GM18519 (cell line): ENCODE data around the gene CREG2.

Experiments
- ATAC-seq: cut with Tn5 transposase; IDR thresholded peaks from one replicate; pipeline ENCODE4 v1.9.1; 2021; ENCODE audit warnings: mild to moderate bottlenecking, moderate library complexity; ENCODE audit not compliant: unreplicated experiment, low FRiP score

CREG2 gene, protein sequence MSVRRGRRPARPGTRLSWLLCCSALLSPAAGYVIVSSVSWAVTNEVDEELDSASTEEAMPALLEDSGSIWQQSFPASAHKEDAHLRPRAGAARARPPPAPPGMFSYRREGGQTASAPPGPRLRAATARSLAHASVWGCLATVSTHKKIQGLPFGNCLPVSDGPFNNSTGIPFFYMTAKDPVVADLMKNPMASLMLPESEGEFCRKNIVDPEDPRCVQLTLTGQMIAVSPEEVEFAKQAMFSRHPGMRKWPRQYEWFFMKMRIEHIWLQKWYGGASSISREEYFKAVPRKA

DNA sequence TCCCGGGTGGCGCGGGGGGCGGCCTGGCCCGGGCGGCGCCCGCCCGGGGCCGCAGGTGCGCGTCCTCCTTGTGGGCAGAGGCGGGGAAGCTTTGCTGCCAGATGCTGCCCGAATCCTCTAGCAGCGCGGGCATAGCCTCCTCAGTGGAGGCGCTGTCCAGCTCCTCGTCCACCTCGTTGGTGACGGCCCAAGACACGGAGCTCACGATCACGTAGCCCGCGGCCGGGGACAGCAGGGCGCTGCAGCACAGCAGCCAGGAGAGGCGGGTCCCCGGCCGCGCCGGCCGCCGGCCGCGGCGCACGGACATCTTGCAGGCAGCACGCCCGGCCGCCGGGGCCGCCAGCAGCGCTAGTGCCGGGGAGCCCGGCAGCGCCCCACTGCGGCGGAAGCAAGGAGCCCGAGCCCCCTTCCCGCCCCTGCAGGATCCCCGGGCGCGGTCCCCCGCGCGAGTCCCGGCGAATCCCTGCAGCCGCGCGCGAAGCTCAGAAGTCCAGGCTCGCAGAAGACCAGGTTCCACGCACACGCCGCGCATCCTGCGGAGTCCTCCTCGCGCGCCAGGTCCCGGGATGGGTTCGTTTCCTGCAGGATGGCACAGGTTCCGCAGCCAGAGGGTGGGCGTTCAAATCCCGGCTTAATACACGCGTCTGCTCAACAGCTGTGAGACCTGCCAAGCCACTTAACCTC is at the start of gene CREG2:
CREG2 (minus strand) TSS at position 353 of the 684 bp plus-strand sequence; CDS start at position 307, 46 bp downstream.
- ATAC-seq: no peak

DNA sequence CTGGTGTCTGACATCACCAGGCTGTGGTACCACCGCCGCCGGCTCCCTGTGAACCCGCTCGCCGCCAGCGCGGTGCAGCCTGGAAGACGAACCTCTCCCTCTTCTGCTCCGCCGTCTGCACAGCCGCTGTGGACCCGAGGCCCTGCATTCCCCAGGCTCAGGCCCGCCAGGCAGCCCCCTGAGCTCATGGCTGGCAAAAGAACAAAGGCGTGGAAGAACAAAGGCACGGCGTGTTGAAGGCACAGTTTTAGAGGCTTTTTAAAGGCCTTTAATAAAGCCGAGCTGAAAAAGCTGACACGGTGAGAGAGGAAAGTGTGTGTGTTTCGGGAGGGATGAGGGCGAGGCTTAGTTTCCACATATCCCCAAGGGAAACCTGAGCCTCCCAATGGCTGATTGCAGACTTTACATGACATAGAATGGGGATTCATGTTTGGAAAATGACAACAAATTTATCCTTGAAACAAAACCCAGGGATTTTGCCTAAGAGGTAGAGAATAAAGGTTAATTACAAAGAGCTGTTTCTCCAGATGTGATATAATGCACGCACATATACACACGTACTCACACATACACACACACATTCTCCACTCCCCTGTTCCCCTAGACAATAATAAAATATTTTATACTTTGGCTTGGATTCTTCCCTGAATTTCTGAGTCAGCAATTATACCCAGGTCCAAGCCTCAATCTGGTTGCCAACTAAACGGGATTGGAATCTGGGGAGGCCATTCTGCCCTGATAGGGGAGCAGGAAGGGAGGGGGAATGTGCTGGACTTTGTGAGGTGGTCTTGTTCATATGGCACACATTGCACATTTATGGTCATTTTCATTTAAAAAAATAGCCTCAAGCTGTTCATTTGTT is 47.9 kb upstream of the CREG2 start:
- ATAC-seq: no peak

DNA sequence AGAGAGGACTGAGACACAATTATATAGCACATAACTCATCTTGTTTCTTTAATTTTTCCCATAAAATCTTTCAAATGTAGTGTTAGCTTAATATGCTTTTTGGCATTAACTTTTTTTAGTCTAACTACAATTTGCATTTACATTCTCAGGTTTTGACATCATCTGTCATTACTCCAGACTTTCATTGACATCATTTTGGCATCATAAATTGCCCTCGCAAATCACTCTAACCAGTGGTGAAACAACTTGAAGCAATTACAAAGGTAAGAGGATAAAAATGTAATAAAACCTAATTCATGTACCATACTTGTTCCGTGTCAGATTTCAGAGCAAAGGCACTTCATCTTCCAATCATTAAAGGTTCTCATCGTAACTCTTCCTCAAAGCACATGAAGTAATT is 46.2 kb upstream of the CREG2 start:
- ATAC-seq: no peak

DNA sequence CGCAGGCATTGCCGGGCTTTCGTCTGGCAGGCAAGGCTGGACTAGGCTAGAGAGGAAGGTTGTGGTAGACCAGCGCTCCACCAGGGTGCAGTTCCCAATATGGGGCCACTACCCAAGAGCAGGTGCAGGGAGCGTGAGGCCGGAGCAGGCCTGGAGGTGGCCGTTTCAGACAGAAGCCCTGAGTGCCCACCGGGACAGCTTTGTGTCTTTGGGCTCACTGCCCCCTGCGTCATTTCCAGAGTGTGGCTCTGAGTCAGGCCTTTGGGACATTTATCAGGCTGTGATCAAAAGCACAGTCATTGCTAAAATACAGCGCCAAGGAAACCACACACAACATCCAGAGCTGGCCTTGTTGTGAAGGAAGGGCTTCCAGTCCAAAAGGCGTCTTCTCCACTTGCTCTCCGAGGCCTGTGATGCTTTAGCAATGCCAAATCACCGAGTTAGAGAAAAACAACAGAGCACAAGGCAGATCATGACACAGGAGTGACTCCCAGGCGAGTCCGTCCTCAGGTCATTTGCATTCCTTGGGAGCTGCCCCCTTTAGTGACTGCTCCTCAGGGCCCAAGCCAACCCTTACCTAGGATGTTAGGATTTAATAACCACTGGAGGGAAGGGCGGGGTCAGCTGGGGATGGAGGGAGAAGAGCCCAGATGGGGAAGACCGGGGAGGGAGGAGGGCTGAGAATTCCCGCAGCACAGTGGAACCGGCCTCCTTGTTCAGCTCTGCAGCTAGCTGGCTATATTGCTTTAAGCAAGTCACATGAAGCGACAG is 45.3 kb upstream of the CREG2 start:
- no peak for ATAC-seq

DNA sequence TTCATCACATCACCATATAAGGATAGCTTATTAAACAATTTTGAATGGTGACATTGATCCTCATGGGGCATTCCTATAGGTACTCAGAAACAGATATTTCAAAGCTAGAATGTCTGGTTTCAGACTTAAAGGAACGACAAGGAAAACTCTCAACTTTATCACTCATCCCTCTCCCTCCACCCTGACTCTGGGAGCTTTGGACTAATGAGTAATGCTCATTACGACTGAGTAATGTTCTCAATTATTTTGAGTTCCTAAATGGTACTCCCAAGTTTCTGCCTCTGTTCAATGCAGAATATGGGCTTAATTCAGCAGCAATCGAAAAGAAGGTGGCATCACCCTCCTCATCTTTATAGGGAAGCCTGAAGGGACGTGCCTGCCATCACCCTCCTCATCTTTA is 44.2 kb upstream of the CREG2 start:
- no peak for ATAC-seq

DNA sequence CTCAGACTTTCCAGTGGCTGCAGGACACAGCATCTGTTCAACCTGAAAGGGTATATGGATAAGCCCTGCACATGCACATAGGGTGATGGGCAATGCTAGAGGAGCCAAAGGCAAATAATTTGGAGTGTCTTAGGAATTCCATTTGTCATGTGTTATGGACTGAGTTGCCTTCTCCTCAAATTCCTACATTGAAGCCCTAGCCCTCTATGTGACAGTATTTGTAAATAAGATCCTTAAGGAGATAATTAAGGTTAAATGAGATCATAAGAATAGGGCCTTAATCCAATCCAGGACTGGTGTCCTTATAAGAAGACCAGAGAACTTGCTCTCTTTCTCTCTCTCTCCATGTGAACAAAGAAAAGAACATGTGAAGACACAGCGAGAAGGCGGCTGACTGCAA is 42.9 kb upstream of the CREG2 start:
- ATAC-seq: no peak

DNA sequence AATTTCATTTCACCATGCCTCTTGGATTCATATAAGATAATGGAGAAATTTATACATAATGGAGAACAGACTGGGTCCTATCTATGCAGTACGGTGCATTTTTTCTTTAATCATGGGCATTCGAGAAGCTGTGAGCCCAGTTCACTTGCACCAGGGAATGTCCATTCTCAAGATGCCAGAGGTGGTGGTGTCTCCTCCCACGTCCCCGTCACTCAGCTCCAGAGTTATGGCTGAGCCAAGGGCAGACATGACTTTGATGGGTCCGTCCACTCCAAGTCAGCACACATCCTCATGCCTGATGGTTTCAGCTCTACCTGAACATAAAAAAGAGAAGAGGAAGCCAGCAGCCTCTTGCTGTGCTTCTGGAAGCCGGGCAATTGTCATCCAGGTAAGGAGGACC is 42.1 kb upstream of the CREG2 start:
- no peak for ATAC-seq

DNA sequence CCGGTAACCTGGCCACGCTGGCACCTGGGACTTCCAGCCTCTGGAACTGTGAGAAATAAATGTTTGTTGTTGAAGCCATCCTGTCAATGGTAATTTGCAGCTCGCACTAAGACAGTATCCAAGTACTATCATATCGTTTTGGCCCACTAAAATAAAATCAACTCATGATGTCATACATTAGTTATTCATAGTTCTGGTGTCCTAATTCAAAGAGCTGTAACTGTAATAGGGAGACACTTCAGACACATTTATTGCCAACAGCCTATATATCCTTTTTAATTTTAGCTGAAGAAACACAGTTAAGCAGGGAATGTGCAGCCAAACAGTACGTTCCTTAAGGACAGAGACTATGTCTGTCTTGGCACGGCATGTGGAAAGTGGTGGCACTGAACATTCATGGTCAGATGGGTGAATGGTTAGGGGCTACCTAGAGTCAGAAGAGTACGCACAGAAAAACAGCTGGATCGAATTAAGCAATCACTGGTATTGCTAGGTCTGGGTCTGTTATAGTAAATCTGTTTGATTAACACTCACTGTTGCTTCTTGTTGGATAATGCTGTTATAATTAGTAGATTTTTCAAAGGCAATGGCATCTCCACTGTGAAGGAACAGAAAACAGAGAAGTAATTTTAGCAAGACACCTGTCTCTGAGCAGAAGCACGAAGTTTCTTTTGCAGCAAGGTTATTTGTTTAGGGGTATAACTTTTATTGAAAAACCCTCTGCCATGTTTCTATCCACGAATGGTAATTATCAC is 41.3 kb upstream of the CREG2 start:
- no peak for ATAC-seq

DNA sequence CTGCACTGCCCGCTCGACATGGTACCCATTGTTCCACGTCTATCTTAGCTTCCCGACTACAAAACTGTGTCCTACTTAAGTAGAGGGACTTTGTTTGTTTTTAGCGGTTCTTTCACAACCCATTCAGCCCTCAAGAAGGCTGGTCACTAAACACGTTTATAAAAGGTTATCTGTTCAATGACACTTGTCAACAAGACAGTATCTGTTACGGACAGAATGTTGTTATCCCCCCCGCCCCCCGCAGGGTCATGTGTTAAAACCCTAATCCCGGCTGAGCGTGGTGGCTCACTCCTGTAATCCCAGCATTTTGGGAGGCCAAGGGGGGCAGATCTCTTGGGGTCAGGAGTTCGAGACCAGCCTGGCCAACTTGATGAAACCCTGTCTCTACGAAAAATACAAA is 40.4 kb upstream of the CREG2 start:
- no peak for ATAC-seq

DNA sequence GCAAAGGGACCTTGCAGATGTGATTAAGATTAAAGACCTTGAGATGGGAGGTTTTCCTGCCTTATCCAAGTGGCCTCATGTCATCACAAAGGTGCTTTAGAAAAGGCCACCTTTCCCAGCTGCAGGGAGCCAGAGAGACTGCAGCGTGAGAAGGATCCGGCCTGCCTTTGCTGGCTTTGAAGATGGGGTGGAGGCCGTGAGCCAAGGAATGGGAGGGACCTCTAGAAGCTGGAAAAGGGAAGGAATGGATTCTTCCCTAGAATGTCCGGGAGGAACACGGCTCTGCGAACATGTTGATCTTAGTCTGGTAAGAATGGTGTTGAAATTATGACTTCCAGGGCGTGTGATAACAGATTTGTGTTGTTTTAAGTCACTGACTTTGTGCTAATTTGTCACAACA is 39.9 kb upstream of the CREG2 start:
- no peak for ATAC-seq

DNA sequence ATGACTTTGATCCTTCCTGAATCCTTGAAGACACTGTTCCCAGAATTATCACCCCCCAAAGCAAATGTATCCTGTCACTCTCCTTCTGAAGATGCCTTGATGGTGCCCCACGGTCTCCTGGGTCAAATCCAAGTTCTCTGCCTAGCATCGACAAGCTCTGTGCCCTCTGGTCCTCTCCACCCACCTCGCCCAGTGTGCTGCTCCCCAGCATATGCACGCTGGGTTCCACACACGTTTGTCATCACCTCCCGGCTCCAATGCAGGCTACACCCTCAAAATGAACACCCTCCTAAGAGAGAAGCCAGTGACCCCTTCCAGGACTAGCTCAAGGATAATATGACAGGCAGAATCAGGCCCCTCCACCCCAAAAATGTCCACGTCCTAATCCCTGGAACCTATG is 39.5 kb upstream of the CREG2 start:
- no peak for ATAC-seq

DNA sequence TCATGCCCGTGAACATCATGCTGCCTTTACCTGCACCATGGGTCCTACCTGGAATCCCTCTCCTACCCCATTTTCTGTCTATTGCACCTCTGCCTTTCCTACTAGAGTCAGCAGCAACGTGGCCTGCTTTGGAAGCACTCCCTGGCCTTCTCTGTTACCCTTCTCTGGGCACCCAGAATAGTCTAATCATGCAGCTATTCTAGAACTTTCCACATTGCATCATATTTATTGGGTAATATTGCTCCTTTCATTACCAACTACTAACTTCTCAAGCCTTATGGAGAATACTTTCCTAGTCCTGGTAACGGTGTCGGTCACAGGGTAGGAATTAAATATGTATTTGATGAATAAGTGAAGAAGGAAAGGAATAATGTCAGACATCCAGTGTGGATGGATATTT is 33.3 kb upstream of the CREG2 start:
- no peak for ATAC-seq

DNA sequence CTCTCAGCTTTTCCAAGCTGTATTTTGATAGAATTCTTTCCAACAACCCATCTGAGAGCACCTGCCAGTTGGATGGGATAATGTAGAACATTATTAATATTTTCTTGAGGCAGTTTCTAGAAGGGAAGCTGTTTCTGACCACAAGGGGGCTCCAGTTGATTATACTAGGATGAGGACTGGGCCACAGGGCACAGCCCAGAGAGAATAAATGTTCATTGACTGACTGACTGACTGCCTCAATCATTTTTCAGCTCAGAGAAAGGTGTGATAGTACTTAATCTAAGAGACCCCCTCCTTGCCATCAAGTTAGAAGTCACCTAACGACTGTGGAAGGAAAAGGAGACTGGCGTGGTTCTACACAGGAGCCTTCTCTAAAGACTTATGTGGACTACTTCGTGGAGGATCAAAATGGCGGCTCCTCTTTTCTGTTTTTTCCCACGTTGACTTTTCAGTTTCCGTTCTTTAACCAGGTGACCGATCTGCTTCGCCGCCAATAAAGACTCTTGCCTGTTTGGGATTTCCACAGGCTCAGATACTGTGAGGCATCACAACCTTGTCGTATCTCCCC is 31.9 kb upstream of the CREG2 start:
- no peak for ATAC-seq

DNA sequence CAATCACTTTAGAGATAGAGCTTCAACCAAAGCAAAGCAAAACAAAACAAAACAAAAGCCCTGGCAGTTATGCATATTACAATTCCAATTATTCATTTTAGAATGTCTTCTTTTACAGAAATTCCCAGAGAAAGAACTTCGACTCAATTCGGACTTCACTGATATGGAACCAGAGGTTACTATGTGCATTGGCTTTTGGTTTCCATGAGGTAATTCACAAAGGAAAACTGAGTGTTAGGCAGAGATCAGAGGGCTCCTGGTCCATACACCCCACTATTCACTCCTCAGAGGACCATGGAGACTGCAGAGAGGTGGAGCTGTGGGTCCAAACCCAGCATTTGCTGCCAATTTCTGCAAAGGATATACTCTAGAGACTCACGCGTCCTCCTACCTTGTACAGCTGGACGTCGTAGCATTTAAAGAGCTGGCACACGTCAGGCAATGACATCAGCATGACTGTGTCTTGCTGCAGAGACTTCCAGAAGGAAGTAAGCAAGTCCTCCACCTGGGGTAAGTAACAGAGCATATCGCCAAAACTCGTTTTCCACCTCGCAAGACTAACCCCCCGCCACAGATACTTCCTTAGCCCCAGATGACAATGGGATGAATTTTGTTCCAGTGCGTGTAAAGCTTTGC is 31.3 kb upstream of the CREG2 start:
- ATAC-seq: no peak

DNA sequence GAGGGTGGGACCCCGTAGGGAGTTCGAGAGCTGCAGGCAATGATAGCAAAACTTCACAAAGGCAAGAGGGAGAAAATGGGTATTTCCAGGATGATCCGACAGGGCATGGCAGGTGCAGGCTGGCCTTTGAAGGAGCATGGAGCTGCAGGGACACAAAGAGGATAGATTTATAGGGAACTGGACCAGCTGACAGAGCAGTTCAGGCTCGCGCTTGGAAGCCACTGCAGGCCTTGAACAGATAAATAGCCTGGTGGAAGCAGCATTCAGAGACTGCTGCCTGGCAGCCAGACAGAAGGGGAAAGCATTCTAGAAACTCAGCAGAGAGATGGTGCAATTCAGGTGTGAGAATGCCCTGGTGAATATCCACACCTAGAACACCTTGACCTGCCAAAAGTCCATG is 29.3 kb upstream of the CREG2 start:
- ATAC-seq: no peak

DNA sequence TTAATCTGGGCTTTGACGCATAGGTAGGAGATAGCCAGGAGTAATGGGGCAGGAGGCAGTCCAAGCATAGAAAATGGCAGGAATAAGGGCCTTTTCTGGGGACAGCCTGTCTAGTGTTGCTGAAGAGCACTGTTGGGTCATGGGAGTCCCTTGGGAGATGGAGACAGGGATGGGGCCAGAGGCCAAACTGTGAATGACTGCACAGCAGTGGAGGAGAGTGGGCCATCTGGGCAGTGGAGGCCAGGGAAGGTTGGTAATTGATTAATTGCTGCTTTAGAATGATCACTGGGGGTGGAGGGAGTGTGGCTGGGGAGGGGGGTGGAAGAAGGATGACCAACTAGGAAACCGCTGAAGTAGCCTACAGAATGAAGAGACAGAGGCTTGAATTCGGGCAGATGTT is 28.6 kb upstream of the CREG2 start:
- no peak for ATAC-seq

DNA sequence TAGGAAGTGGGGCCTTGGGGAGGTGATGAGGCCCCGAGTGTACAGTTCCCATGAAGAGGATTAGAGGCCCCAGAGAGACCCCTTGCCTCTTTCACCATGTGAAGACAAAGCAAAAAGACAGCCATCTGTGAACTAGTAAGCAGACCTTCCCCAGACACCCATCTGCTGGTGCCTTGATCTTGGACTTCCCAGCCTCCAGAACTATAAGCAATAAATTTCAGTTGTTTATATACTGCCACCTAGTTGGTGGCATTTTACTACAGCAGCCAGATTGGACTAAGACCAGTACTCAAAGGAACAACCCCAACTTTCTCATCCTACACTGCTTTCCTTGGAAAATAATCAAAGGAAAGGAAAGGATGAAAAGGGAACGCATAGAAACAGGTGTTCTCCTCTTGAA is 27.9 kb upstream of the CREG2 start:
- ATAC-seq: no peak

DNA sequence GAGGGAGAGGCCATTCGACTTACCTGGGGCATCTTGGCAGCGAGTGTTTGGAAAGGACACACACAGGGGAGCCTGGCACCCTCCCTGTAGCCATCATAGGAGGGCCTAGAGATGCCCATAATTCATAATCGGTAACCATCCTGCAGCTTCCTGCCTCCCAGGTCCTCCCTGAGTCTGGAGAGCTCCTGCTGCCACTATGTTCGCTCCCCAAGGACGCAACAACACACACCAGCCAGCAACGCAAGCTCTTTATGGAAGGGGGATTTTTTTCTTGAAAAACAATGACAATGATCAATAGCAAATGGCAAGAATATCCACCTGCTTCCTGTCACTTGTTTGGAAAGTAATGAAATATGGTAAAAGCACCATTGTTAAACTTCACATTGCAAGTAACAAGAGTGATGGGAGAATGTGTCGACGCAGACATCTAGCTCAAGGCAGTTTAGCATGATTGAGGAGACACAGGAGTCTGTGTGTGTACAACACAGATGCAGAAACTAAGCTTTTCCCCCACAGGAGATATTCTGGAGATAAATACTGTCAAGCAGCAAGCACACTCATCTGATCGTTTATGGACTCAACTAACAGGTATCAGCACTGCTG is 24.9 kb upstream of the CREG2 start:
- no peak for ATAC-seq

DNA sequence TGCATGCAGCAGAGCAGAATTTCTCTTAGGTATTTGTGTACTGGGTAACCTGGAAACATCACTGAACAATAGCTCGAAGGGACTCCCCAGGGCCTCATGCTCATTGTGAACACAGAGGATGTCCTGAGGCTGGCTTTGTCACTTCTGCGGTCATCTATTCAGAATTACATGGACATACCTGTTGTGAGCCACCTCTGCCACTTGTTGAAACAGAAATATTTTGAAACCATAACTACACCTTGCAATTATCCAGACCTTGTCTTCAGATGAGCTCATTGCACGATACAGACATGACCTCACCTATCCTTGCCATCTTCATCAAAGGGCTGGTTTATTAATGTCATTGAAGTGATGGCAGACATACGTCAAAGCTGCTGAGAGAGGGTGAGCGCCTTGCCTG is 23.4 kb upstream of the CREG2 start:
- no peak for ATAC-seq
